Myometrial cell (primary cell): ENCODE results near the gene THSD1. TPM values are rescaled to one million over a fixed set of nuclear protein-coding genes. Genes with fewer than 3 reads are reported as not detected.

Experiments
- total RNA-seq: library from RNA; depleted of rRNA; stranded (reverse); fragments of >200 nt; gene quantifications from 2 replicates; pipeline ENCODE4 v1.2.3, GENCODE V29; 2015

Gene THSD1, protein sequence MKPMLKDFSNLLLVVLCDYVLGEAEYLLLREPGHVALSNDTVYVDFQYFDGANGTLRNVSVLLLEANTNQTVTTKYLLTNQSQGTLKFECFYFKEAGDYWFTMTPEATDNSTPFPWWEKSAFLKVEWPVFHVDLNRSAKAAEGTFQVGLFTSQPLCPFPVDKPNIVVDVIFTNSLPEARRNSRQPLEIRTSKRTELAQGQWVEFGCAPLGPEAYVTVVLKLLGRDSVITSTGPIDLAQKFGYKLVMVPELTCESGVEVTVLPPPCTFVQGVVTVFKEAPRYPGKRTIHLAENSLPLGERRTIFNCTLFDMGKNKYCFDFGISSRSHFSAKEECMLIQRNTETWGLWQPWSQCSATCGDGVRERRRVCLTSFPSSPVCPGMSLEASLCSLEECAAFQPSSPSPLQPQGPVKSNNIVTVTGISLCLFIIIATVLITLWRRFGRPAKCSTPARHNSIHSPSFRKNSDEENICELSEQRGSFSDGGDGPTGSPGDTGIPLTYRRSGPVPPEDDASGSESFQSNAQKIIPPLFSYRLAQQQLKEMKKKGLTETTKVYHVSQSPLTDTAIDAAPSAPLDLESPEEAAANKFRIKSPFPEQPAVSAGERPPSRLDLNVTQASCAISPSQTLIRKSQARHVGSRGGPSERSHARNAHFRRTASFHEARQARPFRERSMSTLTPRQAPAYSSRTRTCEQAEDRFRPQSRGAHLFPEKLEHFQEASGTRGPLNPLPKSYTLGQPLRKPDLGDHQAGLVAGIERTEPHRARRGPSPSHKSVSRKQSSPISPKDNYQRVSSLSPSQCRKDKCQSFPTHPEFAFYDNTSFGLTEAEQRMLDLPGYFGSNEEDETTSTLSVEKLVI
- total RNA-seq: 4.6 and 7.8 TPM in 2 replicates

DNA sequence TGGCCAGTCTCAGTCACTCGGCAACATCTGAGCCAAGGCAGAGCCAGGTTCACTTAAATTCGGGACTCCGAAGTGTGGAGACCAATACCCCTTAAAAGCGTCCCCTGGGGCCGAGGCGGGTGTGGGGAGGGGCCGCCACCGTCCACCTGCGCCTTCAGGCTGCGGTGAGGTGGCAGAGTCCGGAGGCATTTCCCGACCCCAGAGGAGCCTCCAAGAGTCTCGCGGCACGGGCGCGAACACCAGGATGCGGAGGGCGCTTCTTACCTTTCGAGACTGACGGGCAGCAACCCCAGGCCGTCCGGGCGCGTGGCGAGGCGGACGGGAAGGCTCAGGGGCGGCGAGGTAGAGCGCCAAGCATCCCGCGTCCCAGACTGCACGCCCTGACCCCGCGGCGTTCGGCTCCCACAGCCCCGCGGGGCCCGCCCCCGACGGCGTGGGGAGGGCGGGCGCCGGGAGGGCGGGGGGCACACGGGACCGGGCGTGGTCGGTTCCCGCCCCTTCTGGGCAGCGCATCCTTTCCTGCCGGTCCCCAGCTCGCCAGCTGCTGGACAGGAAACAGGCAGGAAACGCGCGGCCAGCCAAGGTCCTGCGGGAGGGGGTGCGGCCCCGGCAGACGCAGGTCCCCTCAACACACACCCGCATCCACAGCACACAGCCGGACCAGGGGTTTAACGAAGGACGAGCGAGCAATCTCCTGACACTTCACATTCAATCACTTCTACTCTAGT is at the start of gene THSD1:
TSS of gene THSD1 (minus strand) at position 406 of the 728 bp plus-strand sequence. CDS start 3,572 bp downstream, outside the sequence.

DNA sequence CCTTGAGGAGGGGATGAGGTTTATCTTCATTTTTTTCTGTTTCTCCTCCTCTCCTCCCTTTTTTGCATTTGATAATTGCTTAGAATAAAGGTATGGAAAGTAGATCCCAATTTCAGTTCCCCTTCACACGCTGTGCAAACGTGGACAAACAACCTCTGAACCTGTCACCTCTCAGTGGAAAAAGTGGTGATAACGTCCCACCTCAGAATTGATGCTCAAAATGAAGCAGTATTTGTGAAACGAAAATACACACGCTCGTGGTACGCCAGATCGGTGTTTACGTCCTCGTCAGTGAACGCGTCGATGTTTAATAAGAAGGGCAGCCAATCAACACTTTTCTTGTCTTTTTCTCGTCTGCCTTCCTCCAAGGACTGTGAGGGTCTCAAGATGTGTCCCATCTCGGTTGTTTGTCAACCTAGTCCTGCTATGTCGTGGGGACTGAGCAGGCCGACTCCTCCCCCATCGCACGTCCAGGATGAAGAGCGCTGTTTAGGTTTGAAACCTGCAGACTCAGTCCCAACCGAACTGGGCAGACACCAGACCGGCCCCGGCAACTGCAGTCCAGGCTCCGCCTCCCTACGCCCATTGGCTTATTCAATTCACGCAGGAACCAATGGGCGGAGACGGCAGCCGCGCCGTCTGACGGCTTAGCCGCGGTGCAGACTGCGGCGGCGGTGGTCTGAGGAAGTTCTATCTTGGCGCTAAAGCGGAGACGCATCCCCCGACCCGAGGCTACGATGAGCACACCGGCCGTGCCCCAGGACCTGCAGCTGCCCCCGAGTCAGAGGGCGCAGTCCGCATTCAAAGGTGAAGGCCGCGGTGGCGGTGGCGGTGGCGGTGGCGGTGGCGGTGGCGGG is 49.1 kb upstream of the THSD1 start, which contains the start of gene CKAP2:
TSS of gene CKAP2 (plus strand) at position 659 of the 857 bp plus-strand sequence. CDS start at position 738, 79 bp downstream.

DNA sequence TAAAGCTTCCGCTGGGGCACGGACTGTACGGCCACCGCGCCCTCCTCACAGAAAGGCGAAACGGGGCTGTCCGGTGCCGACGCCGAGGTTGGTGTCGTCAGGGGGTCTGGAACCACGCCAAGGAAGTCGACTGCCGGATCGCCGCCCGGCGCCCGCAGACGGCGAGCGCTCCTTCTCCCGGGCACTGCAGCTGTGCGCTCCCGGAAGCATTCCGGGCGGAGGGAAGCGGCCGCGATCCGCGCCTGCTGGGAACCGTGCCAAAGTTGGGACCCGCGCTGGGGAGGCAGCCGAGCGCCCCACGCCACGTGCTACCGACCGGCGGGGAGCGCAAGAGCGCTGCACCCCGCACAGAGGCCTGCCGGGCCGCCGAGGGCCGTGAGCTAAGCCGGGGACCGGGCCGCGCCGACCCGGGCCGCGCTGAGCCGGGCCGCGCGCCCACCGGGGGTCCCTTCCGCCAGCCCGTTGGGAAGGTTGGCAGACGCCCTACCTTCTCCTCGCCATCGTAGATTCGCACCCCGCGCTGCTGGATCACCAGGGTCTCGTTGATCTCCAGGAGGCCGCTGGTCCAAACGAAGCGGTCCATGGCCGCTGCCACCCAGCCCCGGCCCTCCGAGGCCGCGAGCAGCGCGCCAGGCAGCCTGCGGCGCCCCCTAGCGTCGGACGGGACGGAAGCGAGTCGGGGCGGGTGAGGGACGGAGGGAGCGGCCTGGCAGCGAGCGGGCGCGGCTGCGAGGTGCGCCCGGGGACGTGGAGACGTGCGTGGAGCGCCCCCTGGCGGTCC is 44.2 kb upstream of the THSD1 start, which contains the start of gene VPS36:
TSS of gene VPS36 (minus strand) at position 623 of the 781 bp plus-strand sequence. CDS start at position 583, 40 bp downstream.

Other genes starting within 250 kb of the THSD1 start
- gene NEK3, start 246.6 kb downstream of the THSD1 start, total RNA-seq: 6.2 and 6.6 TPM in 2 replicates
- 22.7 and 33.4 TPM in 2 replicates for gene VPS36, start 44.5 kb upstream of the THSD1 start, total RNA-seq
- gene CKAP2, start 49.3 kb upstream of the THSD1 start, total RNA-seq: 28.0 and 38.1 TPM in 2 replicates
- 0.89 and 1.2 TPM in 2 replicates for gene HNRNPA1L2, start 236.3 kb upstream of the THSD1 start, total RNA-seq
- gene SUGT1, start 246.7 kb upstream of the THSD1 start, total RNA-seq: 44.7 and 51.4 TPM in 2 replicates